Psoas muscle (tissue), 8 donors: Measurements from ENCODE around the gene SDK2. TPM values are rescaled to one million over a fixed set of nuclear protein-coding genes. Genes with fewer than 3 reads are reported as not detected.

Experiments used
- ATAC-seq, 4 donors: fragments of 200-7000 bp; cut with Tn5 transposase; one replicate each; pipeline ENCODE4 v1.9.1; 2020; ENCODE audit warnings: moderate library complexity in 3 of 4, mild to moderate bottlenecking in 2 of 4
- DNase-seq, 2 donors: peaks; one replicate each; pipeline ENCODE4 v3.0.0-alpha.2; 2020
- H3K27ac ChIP-seq: fragments of 200-600 bp; one replicate; pipeline ENCODE4 v1.8.0; 2022
- H3K27me3 ChIP-seq, 3 donors: fragments of 200-600 bp in 1 of 3; one replicate each; pipeline versions ENCODE4 v1.6.1 to v1.8.0; 2013 to 2022; ENCODE audit warnings: low read length in 2 of 3, mild to moderate bottlenecking in 2 of 3, moderate library complexity in 1 of 3; ENCODE audit not compliant: insufficient read depth in 3 of 3
- H3K36me3 ChIP-seq, 2 donors: fragments of 200-600 bp in 1 of 2; one replicate each; pipeline versions ENCODE4 v1.6.1 to v1.8.0; 2013 to 2022; ENCODE audit warnings: low read depth in 1 of 2, mild to moderate bottlenecking in 1 of 2, moderate library complexity in 1 of 2; ENCODE audit not compliant: insufficient read depth in 1 of 2
- H3K4me1 ChIP-seq: fragments of 200-600 bp; one replicate; pipeline ENCODE4 v1.8.0; 2022
- H3K4me3 ChIP-seq: fragments of 200-600 bp; one replicate; pipeline ENCODE4 v1.8.0; 2022; ENCODE audit warnings: mild to moderate bottlenecking
- H3K9me3 ChIP-seq: fragments of 200-600 bp; one replicate; pipeline ENCODE4 v1.8.0; 2022
- WGBS, 3 donors: extraction: QIAGEN DNeasy Blood & Tissue Kit; methylation state at CpG; one replicate each; pipeline versions ENCODE4 v1.1.6 to v1.1.7; 2013; 5-methylcytosine and 5-hydroxymethylcytosine counted together
- intact Hi-C, 2 donors: fragments of 100-400 bp; cut with DNase I; formaldehyde crosslinking; loops; one replicate each; pipeline versions ENCODE4 v1.11.0 to v1.14.2; 2022
- polyA plus RNA-seq, 3 donors: library from polyadenylated mRNA; stranded (reverse); fragments of 200-250 nt; gene quantifications; one replicate each; pipeline ENCODE4 v1.2.3, GENCODE V29; 2013
- total RNA-seq, 4 donors: library from RNA; stranded (reverse); fragmentation: NEBNext Ultra II Directional in 2 of 4; extraction: Animal tissue kit (Norgen Biotek cat#: 25700) in 2 of 4; gene quantifications; one replicate each; pipeline versions ENCODE4 v1.2.1 to v1.2.4, GENCODE V29; 2021 to 2023
- TF ChIP-seq, protein P1 (sequence below): fragments of 200-600 bp; IDR thresholded peaks from one replicate; pipeline ENCODE4 v1.8.0; 2022; ENCODE audit warnings: antibody characterized with exemption
- donor health status: healthy with polysubstance abuse.
- donor health status: DM: no; HTN: no; CAD: no; lungs with moderate emphysema.
- donor health status: Bipolar disorder and iron deficiency.
- donor health status: healthy.
- donor health status: DM: yes; HTN: yes; CAD: no.
- donor health status: DM: no; HTN: no; CAD: no.
- donor health status: DM: no; HTN: no; CAD: no.
- donor health status: DM: yes; HTN: yes; CAD: no.

Gene SDK2
- total and polyA plus RNA-seq, 7 donors = 0.04 to 2.8 (median 0.24) TPM

DNA sequence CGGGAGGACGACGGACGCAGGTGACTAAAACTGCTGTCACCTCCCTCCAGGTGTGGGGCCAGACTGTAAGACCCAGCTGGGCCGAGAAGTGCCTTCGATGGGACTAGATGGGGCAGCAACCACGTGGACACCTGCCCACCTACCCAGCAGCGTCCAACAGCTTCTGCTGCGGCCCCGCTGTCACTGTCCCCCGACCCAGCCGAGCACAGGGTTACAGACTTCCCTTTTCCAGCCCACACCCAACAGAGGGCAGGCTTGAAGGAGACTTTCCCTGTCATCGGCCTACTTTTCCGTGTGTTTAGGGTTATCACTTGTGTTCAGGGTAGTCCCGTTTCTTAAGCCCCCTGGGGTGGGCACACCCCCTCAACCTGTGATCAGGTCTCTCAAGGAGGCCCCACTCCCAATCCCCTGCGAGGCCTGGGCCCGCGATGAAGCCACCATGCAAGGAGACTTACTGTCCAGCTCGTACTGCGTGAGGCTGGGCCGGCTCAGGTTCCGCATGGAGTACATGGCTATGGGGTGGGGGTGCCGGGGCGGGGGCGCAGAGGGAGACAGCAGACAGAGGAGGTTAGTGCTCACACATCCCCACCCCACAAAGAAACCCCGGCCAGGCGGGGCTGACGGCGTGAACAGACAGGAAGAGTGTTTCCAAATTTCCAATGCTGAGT lies 263.7 kb downstream of the SDK2 start:
- no peak for ATAC-seq
- no peaks in the 10 kb centered on the region for H3K27me3 ChIP-seq
- intact Hi-C loops = no loop called here
- no peak for DNase-seq
- TF ChIP-seq, protein P1, sequence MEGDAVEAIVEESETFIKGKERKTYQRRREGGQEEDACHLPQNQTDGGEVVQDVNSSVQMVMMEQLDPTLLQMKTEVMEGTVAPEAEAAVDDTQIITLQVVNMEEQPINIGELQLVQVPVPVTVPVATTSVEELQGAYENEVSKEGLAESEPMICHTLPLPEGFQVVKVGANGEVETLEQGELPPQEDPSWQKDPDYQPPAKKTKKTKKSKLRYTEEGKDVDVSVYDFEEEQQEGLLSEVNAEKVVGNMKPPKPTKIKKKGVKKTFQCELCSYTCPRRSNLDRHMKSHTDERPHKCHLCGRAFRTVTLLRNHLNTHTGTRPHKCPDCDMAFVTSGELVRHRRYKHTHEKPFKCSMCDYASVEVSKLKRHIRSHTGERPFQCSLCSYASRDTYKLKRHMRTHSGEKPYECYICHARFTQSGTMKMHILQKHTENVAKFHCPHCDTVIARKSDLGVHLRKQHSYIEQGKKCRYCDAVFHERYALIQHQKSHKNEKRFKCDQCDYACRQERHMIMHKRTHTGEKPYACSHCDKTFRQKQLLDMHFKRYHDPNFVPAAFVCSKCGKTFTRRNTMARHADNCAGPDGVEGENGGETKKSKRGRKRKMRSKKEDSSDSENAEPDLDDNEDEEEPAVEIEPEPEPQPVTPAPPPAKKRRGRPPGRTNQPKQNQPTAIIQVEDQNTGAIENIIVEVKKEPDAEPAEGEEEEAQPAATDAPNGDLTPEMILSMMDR = no peak
- no peak overlapping the region for H3K27ac ChIP-seq
- 81 to 84% (median 81%) methylated on average over 29 of the region's 29 CpGs for WGBS, 3 donors
- H3K4me3 ChIP-seq = no peak overlapping the region
- H3K36me3 ChIP-seq = no peaks in the 10 kb centered on the region
- no peaks in the 10 kb centered on the region for H3K4me1 ChIP-seq
- no peaks in the 10 kb centered on the region for H3K9me3 ChIP-seq

DNA sequence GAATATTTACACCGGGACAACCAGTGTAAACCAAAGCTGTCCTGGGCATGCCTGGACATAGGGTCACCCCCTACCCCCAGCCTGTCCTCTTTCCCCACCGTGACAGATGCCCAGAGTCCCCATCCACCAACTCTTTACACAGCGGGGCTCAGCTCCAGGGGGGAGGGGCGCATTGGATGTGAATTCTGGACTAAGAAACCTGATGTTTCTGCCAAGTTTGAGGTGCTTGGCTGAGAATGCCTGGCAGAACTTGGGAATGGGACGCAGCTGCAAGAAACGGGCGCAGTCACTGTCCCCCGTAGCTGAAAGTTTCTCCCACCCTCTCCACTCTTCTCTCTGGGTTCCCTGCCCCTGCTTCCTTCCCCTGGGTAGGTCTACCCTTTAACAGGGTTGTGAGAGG lies 264.4 kb downstream of the SDK2 start:
- H3K27ac ChIP-seq = no peak overlapping the region
- TF ChIP-seq, protein P1 = no peak
- intact Hi-C loops = no loop called here
- H3K27me3 ChIP-seq = peaks cover 0 to 1% (median 0%) of the 10 kb centered on the region in 3 donors
- DNase-seq (no peak), ATAC-seq (no peak)
- H3K4me1 ChIP-seq = no peaks in the 10 kb centered on the region
- no peaks in the 10 kb centered on the region for H3K36me3 ChIP-seq
- H3K4me3 ChIP-seq = no peak overlapping the region
- no peaks in the 10 kb centered on the region for H3K9me3 ChIP-seq
- WGBS, 3 donors = 41 to 53% (median 44%) methylated on average over 8 of the region's 8 CpGs

DNA sequence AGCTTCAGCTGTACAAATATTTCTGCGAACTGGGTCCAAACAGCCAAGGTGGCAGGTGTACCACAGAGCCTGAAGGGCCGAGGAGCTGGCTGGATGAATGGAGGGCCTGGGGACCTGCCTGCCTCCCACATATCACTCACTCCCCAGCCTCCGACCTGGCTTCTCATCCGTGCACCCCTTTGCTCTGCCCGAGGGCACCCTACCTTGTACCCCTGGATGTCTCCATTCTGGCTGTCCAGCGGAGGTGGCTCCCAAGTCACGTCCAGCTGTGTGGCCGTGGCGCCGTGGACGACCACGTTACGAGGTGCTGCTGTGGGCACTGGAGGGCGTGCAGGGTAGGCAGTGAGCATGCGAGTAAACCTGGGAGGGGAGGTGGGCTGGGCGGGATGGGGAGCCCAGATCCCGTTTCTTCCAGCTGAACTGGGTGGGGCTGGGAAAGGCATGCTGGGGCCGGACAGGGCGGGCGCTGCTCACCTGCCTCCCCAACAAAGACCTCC lies 265.2 kb downstream of the SDK2 start:
- ATAC-seq (no peak), DNase-seq (no peak)
- peaks cover 0 to 4% (median 0%) of the 10 kb centered on the region in 3 donors for H3K27me3 ChIP-seq
- no peaks in the 10 kb centered on the region for H3K9me3 ChIP-seq
- H3K27ac ChIP-seq = no peak overlapping the region
- H3K36me3 ChIP-seq = no peaks in the 10 kb centered on the region
- no peak overlapping the region for H3K4me3 ChIP-seq
- no peaks in the 10 kb centered on the region for H3K4me1 ChIP-seq
- TF ChIP-seq, protein P1 = no peak
- WGBS, 3 donors = 86 to 97% (median 89%) methylated on average over 16 to 20 of the region's 20 CpGs
- intact Hi-C loops = no loop called here

DNA sequence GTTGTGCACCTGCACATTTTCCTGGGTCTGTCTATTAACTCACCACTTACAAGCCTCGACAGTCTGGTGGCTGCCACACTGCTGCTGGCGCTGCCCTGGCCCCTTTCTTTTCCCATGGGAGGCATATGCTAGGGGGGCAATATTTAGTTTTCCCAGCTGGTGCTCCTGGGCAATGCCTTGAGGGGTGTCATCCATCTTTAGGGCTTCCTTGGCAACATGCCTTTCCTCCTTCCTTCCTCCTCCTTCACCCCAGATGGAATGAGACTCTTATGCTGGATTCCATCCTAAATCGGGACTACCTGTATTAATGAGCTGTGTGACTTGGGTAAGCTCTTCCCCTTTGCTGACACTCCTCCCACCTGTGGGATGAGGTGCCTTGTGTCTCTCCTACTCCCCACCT lies 267.6 kb downstream of the SDK2 start:
- TF ChIP-seq, protein P1 = no peak
- Histone ChIP-seq H3K4me1 (no peaks in the 10 kb centered on the region), H3K9me3 (no peaks in the 10 kb centered on the region), H3K27ac (no peak overlapping the region), H3K27me3 (peaks cover 0 to 4% (median 0%) of the 10 kb centered on the region in 3 donors), H3K4me3 (no peak overlapping the region), H3K36me3 (no peaks in the 10 kb centered on the region)
- ATAC-seq = no peak
- no peak for DNase-seq
- WGBS, 3 donors = 87 to 91% (median 89%) methylated on average over 3 of the region's 3 CpGs
- intact Hi-C loops = no loop called here

DNA sequence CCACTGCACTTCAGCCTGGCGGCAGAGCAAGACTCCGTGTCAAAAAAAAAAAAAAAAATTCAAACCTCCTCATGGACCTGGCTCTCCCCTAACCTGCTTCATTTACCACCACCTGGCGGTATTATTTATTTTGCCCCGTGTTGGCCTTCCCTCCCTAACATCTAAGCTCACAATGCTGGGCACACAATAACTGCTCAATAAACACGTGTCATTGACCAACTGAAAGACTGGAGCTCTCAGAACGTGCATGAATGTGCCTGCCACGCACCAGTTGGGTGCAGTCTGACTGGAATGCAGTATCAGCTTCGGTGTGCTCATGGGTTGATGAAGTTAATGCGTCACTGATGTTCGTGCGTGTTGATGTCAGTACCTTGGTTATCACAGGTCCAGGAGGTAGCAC lies 268.1 kb downstream of the SDK2 start:
- Histone ChIP-seq H3K9me3 (no peaks in the 10 kb centered on the region), H3K4me3 (no peak overlapping the region), H3K36me3 (no peaks in the 10 kb centered on the region), H3K4me1 (no peaks in the 10 kb centered on the region), H3K27me3 (peaks cover 0 to 4% (median 0%) of the 10 kb centered on the region in 3 donors), H3K27ac (no peak overlapping the region)
- intact Hi-C loops = no loop called here
- ATAC-seq = no peak
- no peak for DNase-seq
- TF ChIP-seq, protein P1 = no peak
- 91 to 93% (median 93%) methylated on average over 10 to 11 of the region's 11 CpGs for WGBS, 3 donors
